ENCODE data around the gene ACADM.
"Not testable (repeated sequence)": the region's sequence is repeated elsewhere in the genome, so short reads cannot be mapped to it uniquely, and the experiment has no call there.

The ACADM gene

GRCh38 chr1:75724472-75725022 is at the start of gene ACADM:
TSS of gene ACADM (plus strand) at chr1:75724709. CDS start at chr1:75724788, 79 bp downstream.
- peak; percentile 81 for DNase-seq

GRCh38 chr1:75677443-75677842 is 47.1 kb upstream of the ACADM start:
- DNase-seq, result no peak

- not testable (repeated sequence) for DNase-seq
Measured at GRCh38 chr1:75677964-75678363, 46.5 kb upstream of the ACADM start.

GRCh38 chr1:75690547-75690946 is 34.0 kb upstream of the ACADM start:
- DNase-seq, result no peak

- no peak for DNase-seq
Measured at GRCh38 chr1:75693551-75693950, 31.0 kb upstream of the ACADM start.

- DNase-seq, result no peak
Measured at GRCh38 chr1:75696000-75696399, 28.5 kb upstream of the ACADM start.

- DNase-seq, result no peak
Measured at GRCh38 chr1:75707191-75707590, 17.3 kb upstream of the ACADM start.

GRCh38 chr1:75708910-75709309 is 15.6 kb upstream of the ACADM start:
- no peak for DNase-seq

GRCh38 chr1:75710832-75711231 is 13.7 kb upstream of the ACADM start:
- DNase-seq, result no peak

- no peak for DNase-seq
Measured at GRCh38 chr1:75711846-75712245, 12.7 kb upstream of the ACADM start.

GRCh38 chr1:75712306-75712705 is 12.2 kb upstream of the ACADM start:
- DNase-seq, result no peak

- DNase-seq, result no peak
Measured at GRCh38 chr1:75719810-75720209, 4.7 kb upstream of the ACADM start.

GRCh38 chr1:75720325-75720724 is 4.2 kb upstream of the ACADM start:
- no peak for DNase-seq

GRCh38 chr1:75720820-75721219 is 3.7 kb upstream of the ACADM start:
- no peak for DNase-seq

GRCh38 chr1:75722246-75722645 is 2.3 kb upstream of the ACADM start:
- DNase-seq, result not testable (repeated sequence)

GRCh38 chr1:75722966-75723365 is 1.5 kb upstream of the ACADM start:
- DNase-seq, result no peak

- DNase-seq, result no peak
Measured at GRCh38 chr1:75723989-75724471, 479 bp upstream of the ACADM start.

- DNase-seq, result no peak
Measured at GRCh38 chr1:75725266-75725665, 757 bp downstream of the ACADM start.

GRCh38 chr1:75725861-75726361 is 1.4 kb downstream of the ACADM start:
- DNase-seq, result no peak

GRCh38 chr1:75727571-75727970 is 3.1 kb downstream of the ACADM start:
- no peak for DNase-seq

GRCh38 chr1:75730432-75730831 is 5.9 kb downstream of the ACADM start:
- no peak for DNase-seq

- no peak for DNase-seq
Measured at GRCh38 chr1:75731881-75732280, 7.4 kb downstream of the ACADM start.

- no peak for DNase-seq
Measured at GRCh38 chr1:75732703-75733102, 8.2 kb downstream of the ACADM start.

- DNase-seq, result no peak
Measured at GRCh38 chr1:75733661-75734060, 9.2 kb downstream of the ACADM start.

GRCh38 chr1:75736016-75736415 is 11.5 kb downstream of the ACADM start:
- no peak for DNase-seq

All from activated effector memory CD4-positive, alpha-beta T cell treated with Interleukin-2 at 50 U/mL for 16 hours (primary cell).